HG03342 (cell line): ENCODE results near the gene PRDM16.

ENCODE experiments used
- ATAC-seq: cut with Tn5 transposase; IDR thresholded peaks from one replicate; pipeline ENCODE4 v1.9.1; 2021; ENCODE audit warnings: mild to moderate bottlenecking, moderate library complexity; ENCODE audit not compliant: unreplicated experiment

PRDM16 gene

DNA sequence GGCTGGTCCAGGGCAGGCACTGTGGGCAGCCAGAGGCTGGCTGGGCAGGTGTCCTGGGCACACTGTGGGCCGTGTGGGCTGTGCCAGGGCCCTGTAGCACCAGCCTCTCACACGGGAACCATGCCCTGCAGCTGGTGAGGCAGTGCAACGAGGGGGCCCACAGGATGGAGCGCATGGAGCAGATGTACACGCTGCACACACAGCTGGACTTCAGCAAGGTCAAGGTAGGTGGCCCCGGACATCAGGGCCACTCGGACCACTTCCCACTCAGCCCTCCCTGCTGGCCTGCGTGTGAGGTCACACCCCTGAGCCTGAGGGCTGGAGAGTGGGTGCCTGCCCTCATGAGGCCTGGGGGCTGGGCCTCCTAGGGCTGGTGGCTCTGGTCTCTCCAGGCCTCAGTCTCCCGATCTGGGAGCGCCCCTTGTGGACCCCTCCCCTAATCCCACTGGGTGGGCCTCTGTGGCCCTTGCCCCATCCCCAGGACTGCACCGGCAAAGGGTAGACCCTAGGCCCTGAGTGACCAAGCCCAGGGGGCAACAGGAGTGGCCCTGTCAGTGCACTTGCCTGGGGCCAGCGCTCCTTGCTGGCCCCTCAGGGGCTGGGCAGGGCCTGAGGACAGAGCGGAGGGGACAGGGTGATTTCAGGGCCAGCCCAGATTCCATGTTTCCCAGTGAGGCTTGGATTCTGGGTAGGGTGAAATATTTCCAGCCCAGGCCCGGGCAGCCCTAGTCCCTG lies 407.0 kb downstream of the PRDM16 start:
- ATAC-seq = no peak

DNA sequence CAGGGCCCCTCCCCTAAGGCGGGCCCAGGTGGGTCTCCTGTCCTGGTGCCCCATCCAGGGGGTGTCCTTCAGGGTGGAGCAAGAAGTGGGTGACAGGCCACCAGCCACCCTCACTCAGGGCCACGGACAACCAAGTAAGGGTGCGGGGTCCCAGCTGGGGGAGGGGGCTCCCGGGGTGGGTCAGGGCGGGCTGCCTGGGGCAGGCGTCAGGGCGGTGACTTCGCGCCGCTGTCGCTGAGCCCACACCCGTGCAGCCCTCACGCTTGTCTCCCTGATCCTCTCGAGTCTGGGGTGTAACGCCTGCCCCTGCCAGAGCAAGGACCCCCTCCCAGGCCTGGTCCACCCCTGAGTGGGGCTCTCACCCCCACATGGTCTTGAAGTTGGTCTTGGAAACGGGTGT lies 407.7 kb downstream of the PRDM16 start:
- ATAC-seq = no peak

DNA sequence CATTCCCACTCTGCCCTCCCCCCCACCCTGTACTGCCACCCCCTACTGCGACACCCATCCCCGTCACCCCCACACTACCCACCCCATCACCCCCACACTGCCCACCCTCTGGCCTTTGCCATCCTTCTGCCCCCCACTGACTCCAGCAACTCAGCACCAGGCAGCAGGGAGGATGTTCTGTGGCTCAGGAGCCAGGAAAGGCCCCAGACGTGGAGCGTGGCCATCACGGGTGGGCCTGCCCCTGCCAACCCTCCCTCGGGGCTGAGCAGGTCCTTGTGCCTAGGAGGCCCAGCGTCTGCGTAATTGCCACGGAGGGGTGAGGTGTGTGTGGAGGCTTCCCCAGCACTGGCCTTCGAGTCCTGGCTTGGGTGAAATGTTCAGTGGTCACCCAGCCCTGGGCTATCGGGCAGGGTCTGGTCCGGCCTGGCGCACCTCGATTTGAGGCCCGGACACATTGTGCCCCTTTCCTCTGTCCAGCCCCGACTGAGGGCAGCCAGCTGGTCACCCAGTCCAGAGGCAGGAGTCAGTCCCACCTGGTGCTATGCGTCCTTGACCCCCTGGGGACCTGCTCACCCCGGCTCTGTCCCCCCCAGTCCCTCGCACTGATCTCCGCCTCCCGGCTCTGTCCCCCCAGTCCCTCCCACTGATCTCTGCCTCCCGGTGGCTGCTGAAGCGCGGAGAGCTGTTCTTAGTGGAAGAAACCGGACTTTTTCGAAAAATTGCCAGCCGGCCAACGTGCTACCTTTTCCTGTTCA lies 408.4 kb downstream of the PRDM16 start:
- ATAC-seq = no peak

DNA sequence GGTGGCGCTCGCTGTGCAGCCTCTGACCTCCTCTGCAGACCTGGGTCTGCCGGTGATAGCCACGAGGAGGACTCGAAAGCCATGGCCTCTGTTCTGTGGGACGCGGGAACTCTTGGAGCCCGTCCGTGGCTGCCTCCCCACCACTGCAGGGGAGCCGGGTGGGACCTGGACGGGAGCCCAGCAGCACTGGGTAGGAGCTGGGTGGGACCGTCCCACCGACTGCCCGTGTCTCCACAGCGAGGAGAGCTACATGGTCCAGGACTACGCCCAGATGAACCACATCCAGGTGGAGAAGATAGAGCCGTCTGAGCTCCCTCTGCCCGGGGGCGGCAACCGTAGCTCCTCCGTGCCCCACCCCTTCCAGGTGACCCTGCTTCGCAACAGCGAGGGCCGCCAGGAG lies 409.2 kb downstream of the PRDM16 start:
- no peak for ATAC-seq

DNA sequence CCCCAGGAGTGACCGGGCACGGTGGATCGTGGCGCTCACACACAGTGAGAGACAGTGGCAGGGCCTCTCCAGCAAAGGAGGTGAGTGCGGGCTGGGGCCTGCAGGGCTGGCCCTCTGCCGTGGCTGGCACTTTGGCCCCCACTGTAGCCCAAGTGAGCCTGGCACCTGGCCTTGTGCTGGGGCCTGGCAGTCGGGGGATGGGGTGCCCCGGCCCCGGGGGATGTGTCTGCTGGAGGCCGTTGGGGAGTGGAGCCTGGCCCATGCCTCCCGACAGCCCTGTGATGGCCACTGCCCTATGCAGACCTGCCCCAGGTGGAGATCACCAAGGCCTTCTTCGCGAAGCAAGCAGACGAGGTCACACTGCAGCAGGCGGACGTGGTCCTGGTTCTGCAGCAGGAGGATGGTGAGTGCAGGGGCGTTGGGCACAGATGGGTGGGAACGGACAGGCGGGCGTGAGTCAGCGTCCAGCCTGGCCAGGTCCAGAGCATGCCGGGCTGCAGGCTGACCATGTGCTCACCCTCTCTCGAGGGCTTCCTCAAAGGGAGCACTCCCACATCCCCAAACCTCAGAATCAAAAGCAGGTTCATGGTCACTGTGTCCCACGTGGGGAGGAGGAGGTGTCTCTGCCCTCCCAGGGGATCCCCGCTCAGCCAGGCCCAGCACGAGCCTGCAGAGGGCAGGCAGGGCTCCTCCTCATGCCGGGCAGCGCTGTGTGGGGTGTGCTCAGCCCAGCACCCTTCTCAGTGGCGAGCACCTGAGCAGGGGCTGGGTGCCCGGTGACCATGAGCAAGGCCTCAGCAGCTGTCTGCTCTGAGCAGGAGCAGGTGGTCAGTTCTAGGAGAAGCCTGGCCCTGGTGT lies 410.7 kb downstream of the PRDM16 start:
- no peak for ATAC-seq

DNA sequence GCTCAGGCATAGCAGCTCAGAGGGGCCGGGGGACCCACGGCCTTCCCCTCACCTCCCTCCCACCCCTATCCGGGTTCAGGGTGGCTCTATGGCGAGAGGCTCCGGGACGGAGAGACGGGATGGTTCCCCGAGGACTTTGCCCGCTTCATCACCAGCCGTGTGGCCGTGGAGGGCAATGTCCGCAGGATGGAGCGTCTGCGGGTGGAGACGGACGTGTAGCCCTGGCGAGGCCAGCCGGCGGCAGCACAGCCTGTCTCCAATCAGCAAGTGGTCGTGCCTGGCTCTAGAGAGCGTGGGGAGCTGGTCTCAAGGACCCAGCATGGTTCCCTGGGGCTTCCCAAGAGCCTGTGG lies 411.3 kb downstream of the PRDM16 start:
- no peak for ATAC-seq

DNA sequence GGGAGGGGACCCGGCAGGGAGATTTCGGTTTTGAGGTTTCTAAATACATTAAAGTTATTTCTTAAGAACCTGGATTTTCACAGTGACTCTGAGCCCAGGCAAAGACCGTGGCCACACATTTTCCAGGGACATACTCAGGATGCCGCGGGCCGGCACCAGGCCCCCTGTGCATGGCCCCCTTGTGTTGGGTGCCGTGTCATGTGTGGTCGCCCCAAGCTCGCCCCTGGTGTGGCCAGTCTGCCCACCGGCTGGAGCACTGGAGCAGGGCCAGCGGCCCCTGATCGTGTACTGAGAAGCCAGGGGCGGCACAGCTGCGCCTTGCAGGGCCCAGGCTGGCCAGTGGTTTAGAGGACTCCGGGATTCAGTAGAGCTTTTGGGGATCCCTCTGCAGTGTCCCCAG lies 412.0 kb downstream of the PRDM16 start:
- no peak for ATAC-seq

DNA sequence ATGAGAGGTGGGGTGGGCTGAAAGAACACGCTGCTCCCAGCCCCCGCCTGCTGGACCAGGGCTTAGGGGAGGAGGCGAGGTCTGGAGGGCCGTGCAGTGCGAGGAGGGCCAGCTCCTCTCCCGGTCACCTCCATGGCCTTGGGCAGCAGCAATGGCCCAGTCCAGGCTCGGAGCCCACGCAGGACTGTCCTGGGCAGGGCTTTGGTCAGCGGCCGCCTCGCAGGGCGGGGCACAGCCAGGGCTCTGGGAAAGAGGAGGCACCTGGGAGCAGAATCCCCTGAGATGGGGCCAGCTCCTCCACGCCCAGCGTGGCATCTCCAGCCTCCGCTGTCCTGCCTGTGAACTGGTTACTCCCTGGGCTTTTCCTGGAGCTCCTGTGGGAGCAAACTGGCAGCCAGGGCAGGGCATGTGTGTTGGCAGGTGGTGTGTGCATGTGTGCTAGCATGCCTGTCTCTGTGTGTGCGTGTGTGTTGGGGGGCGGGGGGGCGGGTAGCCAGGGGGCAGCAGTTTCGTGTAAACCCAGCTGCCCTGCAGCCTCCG lies 412.9 kb downstream of the PRDM16 start:
- ATAC-seq = no peak

DNA sequence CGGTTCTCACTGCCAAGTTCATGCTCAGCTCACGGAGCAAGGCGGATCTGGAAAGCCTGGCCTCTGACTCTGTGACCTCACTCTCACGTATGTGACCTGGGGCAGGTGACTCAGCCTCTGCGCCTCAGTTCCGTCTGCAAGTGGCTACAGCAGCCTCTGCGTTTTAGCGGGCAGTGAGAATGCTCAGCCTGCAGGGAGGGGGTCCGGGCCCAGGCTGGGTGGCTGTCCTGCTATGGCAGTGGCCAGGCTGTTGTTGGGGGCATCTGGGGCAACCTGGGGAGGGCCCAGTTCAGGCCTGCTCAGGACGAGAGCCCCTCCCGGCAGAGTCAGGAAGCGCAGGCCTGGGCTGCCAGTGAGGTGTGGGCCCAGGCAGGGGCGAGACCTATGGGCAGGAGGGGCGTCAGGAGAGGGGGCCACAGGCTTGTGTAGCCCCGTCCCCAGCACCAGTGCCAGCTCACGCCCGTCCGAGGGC lies 413.4 kb downstream of the PRDM16 start:
- ATAC-seq = no peak

DNA sequence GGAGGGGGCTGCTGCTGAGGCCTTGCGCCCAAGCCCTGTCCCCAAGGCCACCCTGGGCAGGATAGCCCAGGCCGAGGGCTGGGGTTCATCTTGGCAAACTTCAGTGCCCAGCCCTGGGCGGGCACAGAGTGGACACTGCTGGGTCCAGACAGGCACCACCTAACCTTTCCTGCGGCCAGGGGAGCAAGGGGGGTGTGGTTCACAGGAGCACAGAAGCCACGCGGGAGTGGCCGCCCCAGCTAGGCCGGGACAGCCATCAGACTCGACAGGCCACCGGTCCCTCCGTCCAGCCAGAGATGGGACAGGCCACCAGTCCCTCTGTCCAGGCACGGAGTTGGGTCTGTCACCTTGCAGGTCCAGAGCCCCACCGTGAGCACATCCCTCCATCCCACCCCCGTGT lies 414.4 kb downstream of the PRDM16 start:
- no peak for ATAC-seq

DNA sequence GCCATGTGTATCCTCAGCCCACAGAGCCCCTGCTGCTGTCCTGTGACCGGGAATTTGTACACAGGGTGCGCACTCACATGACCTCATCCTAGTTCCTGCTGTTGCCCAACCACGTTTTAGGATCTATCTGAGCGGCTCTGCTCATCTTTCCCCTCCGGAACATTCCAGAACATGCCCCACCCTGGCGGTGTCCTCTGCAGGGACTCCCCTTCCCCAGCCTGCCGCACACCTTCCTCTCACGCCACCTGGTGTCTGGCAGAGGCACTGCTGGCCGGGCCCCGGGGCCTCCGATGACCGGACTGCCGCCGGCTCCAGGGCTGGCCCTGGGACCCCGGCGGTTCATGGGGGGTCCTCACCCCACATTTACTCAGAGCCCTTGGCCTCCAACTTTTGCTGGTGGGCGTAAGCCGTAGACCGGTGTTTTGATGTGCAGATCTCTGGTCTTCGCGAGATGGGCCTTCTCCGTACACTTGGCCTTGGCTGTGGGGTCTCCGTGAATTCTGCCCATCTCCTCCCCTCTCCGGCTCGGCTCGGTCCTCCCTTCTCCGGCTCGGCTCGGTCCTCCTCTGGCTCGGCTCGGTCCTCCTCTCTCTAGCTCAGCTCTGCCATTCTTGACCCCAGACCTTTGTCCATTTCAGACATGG lies 414.9 kb downstream of the PRDM16 start:
- no peak for ATAC-seq

DNA sequence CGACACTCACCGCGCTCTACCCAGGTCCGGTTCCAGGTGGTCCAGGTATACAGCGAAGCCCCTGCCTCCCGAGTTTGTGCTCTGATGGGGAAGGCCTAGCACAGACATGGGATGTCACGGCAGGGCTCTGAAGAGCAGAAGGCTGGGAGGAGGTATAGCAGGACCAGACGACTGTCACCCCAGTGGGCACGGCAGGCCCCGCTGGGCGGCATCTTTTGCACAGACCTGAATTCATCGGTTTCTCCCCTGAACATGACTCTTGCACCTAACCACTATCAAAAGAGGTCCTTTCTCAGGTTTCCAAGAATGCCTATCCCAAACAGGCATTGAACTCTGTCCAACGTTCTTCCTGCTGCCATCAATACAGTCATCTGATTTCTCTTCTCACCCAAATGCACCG lies 416.0 kb downstream of the PRDM16 start:
- ATAC-seq = no peak
